ENCODE measurements around the gene SPANXN5.
"Not testable (repeated sequence)": the region's sequence is repeated elsewhere in the genome, so short reads cannot be mapped to it uniquely, and the experiment has no call there.

- TF ChIP-seq EZH2 (IDR thresholded peaks at IDR 0.05; ENCODE audit: borderline replicate concordance, low read length), result not testable (repeated sequence)
- TF ChIP-seq, protein P1, sequence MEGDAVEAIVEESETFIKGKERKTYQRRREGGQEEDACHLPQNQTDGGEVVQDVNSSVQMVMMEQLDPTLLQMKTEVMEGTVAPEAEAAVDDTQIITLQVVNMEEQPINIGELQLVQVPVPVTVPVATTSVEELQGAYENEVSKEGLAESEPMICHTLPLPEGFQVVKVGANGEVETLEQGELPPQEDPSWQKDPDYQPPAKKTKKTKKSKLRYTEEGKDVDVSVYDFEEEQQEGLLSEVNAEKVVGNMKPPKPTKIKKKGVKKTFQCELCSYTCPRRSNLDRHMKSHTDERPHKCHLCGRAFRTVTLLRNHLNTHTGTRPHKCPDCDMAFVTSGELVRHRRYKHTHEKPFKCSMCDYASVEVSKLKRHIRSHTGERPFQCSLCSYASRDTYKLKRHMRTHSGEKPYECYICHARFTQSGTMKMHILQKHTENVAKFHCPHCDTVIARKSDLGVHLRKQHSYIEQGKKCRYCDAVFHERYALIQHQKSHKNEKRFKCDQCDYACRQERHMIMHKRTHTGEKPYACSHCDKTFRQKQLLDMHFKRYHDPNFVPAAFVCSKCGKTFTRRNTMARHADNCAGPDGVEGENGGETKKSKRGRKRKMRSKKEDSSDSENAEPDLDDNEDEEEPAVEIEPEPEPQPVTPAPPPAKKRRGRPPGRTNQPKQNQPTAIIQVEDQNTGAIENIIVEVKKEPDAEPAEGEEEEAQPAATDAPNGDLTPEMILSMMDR (IDR thresholded peaks at IDR 0.05; ENCODE audit: low read length), result not testable (repeated sequence)
These were observed 23.7 kb downstream of the SPANXN5 start for GRCh38 chrX:52773504-52773903.

All from OCI-LY1 (cell line).